ENCODE measurements around the gene HNRNPLL. TPM values are rescaled to one million over a fixed set of nuclear protein-coding genes. Genes with fewer than 3 reads are reported as not detected.

Gene HNRNPLL
- total and polyA plus RNA-seq, 2 of the 13 experiments (the other 11 are each of a cell fraction or from before 2014, with no cell fraction given): 49.4 to 103 TPM

- TF ChIP-seq ZBTB46 (CRISPR knock-in tag; IDR thresholded peaks at IDR 0.05; ENCODE audit: borderline replicate concordance) (no peak), CREB1 (IDR thresholded peaks at IDR 0.05) (peak; percentile 60; the same call in 1 of the 2 replicates), CREB1 (CRISPR knock-in tag; IDR thresholded peaks at IDR 0.05) (peak; percentile 48; the same call in 1 of the 2 replicates), JARID2 (CRISPR knock-in tag; IDR thresholded peaks at IDR 0.05; ENCODE audit: insufficient replicate concordance) (no peak), HOXA7 (CRISPR knock-in tag; IDR thresholded peaks at IDR 0.05) (no peak), ARNT2 (CRISPR knock-in tag; IDR thresholded peaks at IDR 0.05; ENCODE audit: low read depth) (peak; percentile 82), ZNF121 (CRISPR knock-in tag; IDR thresholded peaks at IDR 0.05) (no peak), ZNF136 (CRISPR knock-in tag; IDR thresholded peaks at IDR 0.05; ENCODE audit: low read depth) (no peak), SOX6 (IDR thresholded peaks at IDR 0.05) (no peak), SOX6 (CRISPR knock-in tag; IDR thresholded peaks at IDR 0.05) (peak; percentile 72), ZNF605 (CRISPR knock-in tag; IDR thresholded peaks at IDR 0.05) (peak; percentile 85; the same call in 1 of the 2 replicates), CCDC6 (CRISPR knock-in tag; IDR thresholded peaks at IDR 0.05) (peak; percentile 64), ZNF512 (CRISPR knock-in tag; IDR thresholded peaks at IDR 0.05) (peak; percentile 50; the same call in 1 of the 2 replicates), E2F1 (CRISPR knock-in tag; IDR thresholded peaks at IDR 0.05) (peak; percentile 96), TIGD3 (CRISPR knock-in tag; IDR thresholded peaks at IDR 0.05; ENCODE audit: borderline replicate concordance) (no peak), ZSCAN9 (CRISPR knock-in tag; IDR thresholded peaks at IDR 0.05; ENCODE audit: borderline replicate concordance) (peak; percentile 97), ZNF10 (CRISPR knock-in tag; IDR thresholded peaks at IDR 0.05; ENCODE audit: borderline replicate concordance, low read depth) (no peak)
- TF ChIP-seq, protein P1, sequence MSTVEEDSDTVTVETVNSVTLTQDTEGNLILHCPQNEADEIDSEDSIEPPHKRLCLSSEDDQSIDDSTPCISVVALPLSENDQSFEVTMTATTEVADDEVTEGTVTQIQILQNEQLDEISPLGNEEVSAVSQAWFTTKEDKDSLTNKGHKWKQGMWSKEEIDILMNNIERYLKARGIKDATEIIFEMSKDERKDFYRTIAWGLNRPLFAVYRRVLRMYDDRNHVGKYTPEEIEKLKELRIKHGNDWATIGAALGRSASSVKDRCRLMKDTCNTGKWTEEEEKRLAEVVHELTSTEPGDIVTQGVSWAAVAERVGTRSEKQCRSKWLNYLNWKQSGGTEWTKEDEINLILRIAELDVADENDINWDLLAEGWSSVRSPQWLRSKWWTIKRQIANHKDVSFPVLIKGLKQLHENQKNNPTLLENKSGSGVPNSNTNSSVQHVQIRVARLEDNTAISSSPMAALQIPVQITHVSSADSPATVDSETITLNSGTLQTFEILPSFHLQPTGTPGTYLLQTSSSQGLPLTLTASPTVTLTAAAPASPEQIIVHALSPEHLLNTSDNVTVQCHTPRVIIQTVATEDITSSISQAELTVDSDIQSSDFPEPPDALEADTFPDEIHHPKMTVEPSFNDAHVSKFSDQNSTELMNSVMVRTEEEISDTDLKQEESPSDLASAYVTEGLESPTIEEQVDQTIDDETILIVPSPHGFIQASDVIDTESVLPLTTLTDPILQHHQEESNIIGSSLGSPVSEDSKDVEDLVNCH (CRISPR knock-in tag; IDR thresholded peaks at IDR 0.05): no peak
- TF ChIP-seq, protein P2, sequence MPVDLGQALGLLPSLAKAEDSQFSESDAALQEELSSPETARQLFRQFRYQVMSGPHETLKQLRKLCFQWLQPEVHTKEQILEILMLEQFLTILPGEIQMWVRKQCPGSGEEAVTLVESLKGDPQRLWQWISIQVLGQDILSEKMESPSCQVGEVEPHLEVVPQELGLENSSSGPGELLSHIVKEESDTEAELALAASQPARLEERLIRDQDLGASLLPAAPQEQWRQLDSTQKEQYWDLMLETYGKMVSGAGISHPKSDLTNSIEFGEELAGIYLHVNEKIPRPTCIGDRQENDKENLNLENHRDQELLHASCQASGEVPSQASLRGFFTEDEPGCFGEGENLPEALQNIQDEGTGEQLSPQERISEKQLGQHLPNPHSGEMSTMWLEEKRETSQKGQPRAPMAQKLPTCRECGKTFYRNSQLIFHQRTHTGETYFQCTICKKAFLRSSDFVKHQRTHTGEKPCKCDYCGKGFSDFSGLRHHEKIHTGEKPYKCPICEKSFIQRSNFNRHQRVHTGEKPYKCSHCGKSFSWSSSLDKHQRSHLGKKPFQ (CRISPR knock-in tag; IDR thresholded peaks at IDR 0.05; ENCODE audit: insufficient replicate concordance): peak; percentile 87
These were observed at the start of gene HNRNPLL (continued) for GRCh38 chr2:38602732-38603401.
